Progenitor cell of endocrine pancreas (in vitro differentiated cells): ENCODE data around the gene MAP4K4. TPM values are rescaled to one million over a fixed set of nuclear protein-coding genes. Genes with fewer than 3 reads are reported as not detected.

ENCODE experiments used
- DNase-seq: peaks from one replicate; pipeline ENCODE4 v3.0.0; 2021; ENCODE audit warnings: low spot score; ENCODE audit not compliant: unreplicated experiment
- H3K27ac Mint-ChIP-seq: 2 replicates; pipeline ENCODE4 v1.8.0; 2021; ENCODE audit warnings: mild to moderate bottlenecking, moderate library complexity, mixed read lengths
- H3K27me3 Mint-ChIP-seq: 2 replicates; pipeline ENCODE4 v1.8.0; 2021; ENCODE audit warnings: mixed read lengths
- H3K36me3 Mint-ChIP-seq: 2 replicates; pipeline ENCODE4 v1.8.0; 2022; ENCODE audit warnings: mixed read lengths; ENCODE audit not compliant: insufficient read depth
- H3K4me1 Mint-ChIP-seq: 2 replicates; pipeline ENCODE4 v1.8.0; 2021; ENCODE audit warnings: low read depth, mixed read lengths
- H3K4me3 Mint-ChIP-seq: 2 replicates; pipeline ENCODE4 v1.8.0; 2021; ENCODE audit warnings: low read depth, mild to moderate bottlenecking, moderate library complexity, mixed read lengths
- H3K9me3 Mint-ChIP-seq: 2 replicates; pipeline ENCODE4 v1.8.0; 2021; ENCODE audit warnings: low read depth, mixed read lengths
- CTCF ChIP-seq: fragments of 200-600 bp; sonication (generic); IDR thresholded peaks from one replicate; pipeline ENCODE4 v1.5.0; 2021; ENCODE audit warnings: antibody characterized with exemption, mild to moderate bottlenecking; ENCODE audit not compliant: unreplicated experiment
- long read RNA-seq: library from polyadenylated mRNA; unstranded; transcript quantifications from one replicate; pipeline ENCODE4 v2.0.0, GENCODE V29; 2020
- total RNA-seq: library from RNA; stranded (reverse); gene quantifications from 2 replicates; pipeline ENCODE4 v1.2.1, GENCODE V29; 2021

MAP4K4 gene
- 171 and 184 TPM in 2 replicates for total RNA-seq
- long read RNA-seq, partial matches to known transcripts, result 14 of 51 reads
- long read RNA-seq, other reads (novel, unspliced or antisense), result 37 of 51 reads

- peaks cover 2% of the 10 kb centered on the region for H3K27me3 Mint-ChIP-seq
- H3K27ac Mint-ChIP-seq, result peak within 1 kb of the TSS; percentile 98
Observed at GRCh38 chr2:101697124-101698013, at the start of gene MAP4K4. MAP4K4 (plus strand) TSS chr2:101697707; CDS start chr2:101698081, 374 bp downstream.

GRCh38 chr2:101653469-101653868 lies 44.0 kb upstream of the MAP4K4 start:
- peaks cover 5% of the 10 kb centered on the region for H3K36me3 Mint-ChIP-seq
- peak overlapping the region; percentile 52 for H3K27ac Mint-ChIP-seq
- no peak overlapping the region for H3K4me3 Mint-ChIP-seq
- no peak for DNase-seq
- H3K9me3 Mint-ChIP-seq, result peaks cover 13% of the 10 kb centered on the region
- peaks cover 19% of the 10 kb centered on the region for H3K4me1 Mint-ChIP-seq
- H3K27me3 Mint-ChIP-seq, result peaks cover 5% of the 10 kb centered on the region
- TF ChIP-seq CTCF, result no peak

More at GRCh38 chr2:101697124-101698013, at the start of gene MAP4K4:
- TF ChIP-seq CTCF, result peak; percentile 40
- Mint-ChIP-seq H3K36me3 (peaks cover 5% of the 10 kb centered on the region), H3K4me1 (peaks cover 8% of the 10 kb centered on the region), H3K9me3 (no peaks in the 10 kb centered on the region), H3K4me3 (peak within 1 kb of the TSS; percentile 88)
- peak; percentile 61 for DNase-seq

- H3K27me3 Mint-ChIP-seq, result peaks cover 5% of the 10 kb centered on the region
- no peak overlapping the region for H3K4me3 Mint-ChIP-seq
- H3K36me3 Mint-ChIP-seq, result peaks cover 5% of the 10 kb centered on the region
- H3K4me1 Mint-ChIP-seq, result peaks cover 21% of the 10 kb centered on the region
- no peak for TF ChIP-seq CTCF
- H3K9me3 Mint-ChIP-seq, result peaks cover 13% of the 10 kb centered on the region
- H3K27ac Mint-ChIP-seq, result no peak overlapping the region
- no peak for DNase-seq
Observed at GRCh38 chr2:101655702-101656422, 41.6 kb upstream of the MAP4K4 start.

GRCh38 chr2:101657787-101658186 lies 39.7 kb upstream of the MAP4K4 start:
- Mint-ChIP-seq H3K9me3 (peaks cover 6% of the 10 kb centered on the region), H3K4me1 (peaks cover 21% of the 10 kb centered on the region), H3K27me3 (peaks cover 2% of the 10 kb centered on the region), H3K4me3 (no peak overlapping the region), H3K36me3 (peaks cover 1% of the 10 kb centered on the region), H3K27ac (no peak overlapping the region)
- DNase-seq, result no peak
- TF ChIP-seq CTCF, result no peak

- peaks cover 1% of the 10 kb centered on the region for H3K36me3 Mint-ChIP-seq
- H3K4me3 Mint-ChIP-seq, result no peak overlapping the region
- peaks cover 2% of the 10 kb centered on the region for H3K27me3 Mint-ChIP-seq
- TF ChIP-seq CTCF, result no peak
- peaks cover 21% of the 10 kb centered on the region for H3K4me1 Mint-ChIP-seq
- DNase-seq, result no peak
- no peak overlapping the region for H3K27ac Mint-ChIP-seq
- peaks cover 5% of the 10 kb centered on the region for H3K9me3 Mint-ChIP-seq
Observed at GRCh38 chr2:101658387-101658786, 39.1 kb upstream of the MAP4K4 start.
